GM23338 (cell line): ENCODE measurements around the gene STYK1. TPM values are rescaled to one million over a fixed set of nuclear protein-coding genes. Genes with fewer than 3 reads are reported as not detected.

ENCODE experiments used
- ATAC-seq: fragments of 200-7000 bp; cut with Tn5 transposase; 3 replicates; pipeline ENCODE4 v1.9.1; 2020
- DNase-seq: peaks from one replicate; pipeline ENCODE4 v3.0.0-alpha.2; 2015; ENCODE audit warnings: low spot score
- H2AFZ ChIP-seq: fragments of 200-600 bp; sonication (generic); 2 replicates; pipeline ENCODE4 v1.8.0; 2016; ENCODE audit warnings: antibody characterized with exemption, mild to moderate bottlenecking, moderate library complexity
- H3F3A ChIP-seq: fragments of 200-600 bp; sonication (generic); replicated peaks from 2 replicates; pipeline ENCODE4 v1.8.0; 2017; ENCODE audit warnings: antibody characterized with exemption, mixed run types, low read depth
- H3K27ac ChIP-seq: fragments of 200-600 bp; sonication (generic); 2 replicates; pipeline ENCODE4 v1.6.1; 2016; ENCODE audit warnings: low read depth
- H3K27me3 ChIP-seq: fragments of 200-600 bp; sonication (generic); 2 replicates; pipeline ENCODE4 v1.8.0; 2016; ENCODE audit warnings: mild to moderate bottlenecking, mixed run types, moderate library complexity; ENCODE audit not compliant: insufficient read depth
- H3K36me3 ChIP-seq: fragments of 200-600 bp; sonication (generic); 2 replicates; pipeline ENCODE4 v1.8.0; 2016; ENCODE audit warnings: mild to moderate bottlenecking; ENCODE audit not compliant: insufficient read depth
- H3K4me1 ChIP-seq: fragments of 200-600 bp; sonication (generic); 2 replicates; pipeline ENCODE4 v1.8.0; 2016; ENCODE audit warnings: mild to moderate bottlenecking, moderate library complexity; ENCODE audit not compliant: insufficient read depth
- H3K4me2 ChIP-seq: fragments of 200-600 bp; sonication (generic); 2 replicates; pipeline ENCODE4 v1.7.1; 2017; ENCODE audit warnings: mixed run types
- H3K4me3 ChIP-seq: fragments of 200-600 bp; sonication (generic); 2 replicates; pipeline ENCODE4 v1.6.1; 2016; ENCODE audit warnings: mixed run types
- H3K79me2 ChIP-seq: fragments of 200-600 bp; sonication (generic); replicated peaks from 2 replicates; pipeline ENCODE4 v1.8.0; 2017; ENCODE audit warnings: mild to moderate bottlenecking; ENCODE audit not compliant: insufficient read depth
- H3K9me2 ChIP-seq: fragments of 200-600 bp; sonication (generic); 2 replicates; pipeline ENCODE4 v1.8.0; 2017; ENCODE audit not compliant: insufficient read depth
- H4K20me1 ChIP-seq: fragments of 200-600 bp; sonication (generic); replicated peaks from 2 replicates; pipeline ENCODE4 v1.8.0; 2017; ENCODE audit warnings: mild to moderate bottlenecking; ENCODE audit not compliant: insufficient read depth
- H3K27ac Mint-ChIP-seq: 2 replicates; pipeline ENCODE4 v1.8.0; 2020; ENCODE audit warnings: inconsistent platforms, mild to moderate bottlenecking, moderate library complexity, mixed read lengths
- H3K27me3 Mint-ChIP-seq: 3 replicates; pipeline ENCODE4 v1.8.0; 2022; ENCODE audit warnings: low read depth, mild to moderate bottlenecking, moderate library complexity, mixed read lengths, inconsistent platforms; ENCODE audit not compliant: insufficient read depth, poor library complexity
- H3K36me3 Mint-ChIP-seq: 3 replicates; pipeline ENCODE4 v1.8.0; 2021; ENCODE audit warnings: low read depth, mild to moderate bottlenecking, inconsistent platforms, moderate library complexity, mixed read lengths
- H3K4me1 Mint-ChIP-seq: 3 replicates; pipeline ENCODE4 v1.8.0; 2020; ENCODE audit warnings: mild to moderate bottlenecking, inconsistent platforms, mixed read lengths
- H3K4me3 Mint-ChIP-seq: 3 replicates; pipeline ENCODE4 v1.8.0; 2021; ENCODE audit warnings: moderate library complexity, mild to moderate bottlenecking, inconsistent platforms, mixed read lengths
- H3K9me3 Mint-ChIP-seq: 3 replicates; pipeline ENCODE4 v1.8.0; 2020; ENCODE audit warnings: moderate library complexity, mild to moderate bottlenecking, inconsistent platforms, mixed read lengths
- CREB1 ChIP-seq: fragments of 250-450 bp; sonication (Bioruptor Pico); IDR thresholded peaks from 2 replicates; pipeline ENCODE4 v1.5.0; 2020; ENCODE audit warnings: low read depth, mild to moderate bottlenecking, moderate library complexity
- EZH2 ChIP-seq: fragments of 200-600 bp; sonication (generic); IDR thresholded peaks from one replicate; pipeline ENCODE4 v1.8.0; 2017; ENCODE audit warnings: antibody characterized with exemption, mild to moderate bottlenecking, low read depth; ENCODE audit not compliant: unreplicated experiment
- EZH2phosphoT487 ChIP-seq: fragments of 200-600 bp; sonication (generic); IDR thresholded peaks from one replicate; pipeline ENCODE4 v1.8.1; 2018; ENCODE audit warnings: antibody characterized with exemption; ENCODE audit not compliant: unreplicated experiment
- JUNB ChIP-seq: IDR thresholded peaks from one replicate; pipeline ENCODE4 v1.6.1; 2016; ENCODE audit warnings: antibody characterized with exemption; ENCODE audit not compliant: unreplicated experiment
- NANOG ChIP-seq: IDR thresholded peaks from 2 replicates; pipeline ENCODE4 v1.6.1; 2016; ENCODE audit warnings: antibody characterized with exemption, borderline replicate concordance
- POLR2AphosphoS5 ChIP-seq: IDR thresholded peaks from 2 replicates; pipeline ENCODE4 v1.6.1; 2016; ENCODE audit warnings: antibody characterized with exemption, low read depth
- STAT1 ChIP-seq: IDR thresholded peaks from one replicate; pipeline ENCODE4 v1.6.1; 2016; ENCODE audit warnings: antibody characterized with exemption; ENCODE audit not compliant: unreplicated experiment
- ZNF114 ChIP-seq: fragments of 250-450 bp; sonication (Bioruptor Pico); IDR thresholded peaks from 2 replicates; pipeline ENCODE4 v1.5.0; 2020; ENCODE audit warnings: mild to moderate bottlenecking, moderate library complexity
- ZNF331 ChIP-seq: fragments of 250-450 bp; sonication (Bioruptor Pico); IDR thresholded peaks from 2 replicates; pipeline ENCODE4 v1.5.0; 2020; ENCODE audit warnings: low read depth, mild to moderate bottlenecking, moderate library complexity
- polyA plus RNA-seq: library from polyadenylated mRNA; unstranded; fragments of >200 nt; fragmentation: Nextera tagmentation; extraction: Ambion mirVana; gene quantifications from 2 replicates; pipeline ENCODE4 v1.2.1, GENCODE V29; 2016
- total RNA-seq: library from RNA; depleted of rRNA; stranded (reverse); fragments of >200 nt; shearing (Covaris generic); gene quantifications from 2 replicates; pipeline ENCODE4 v1.2.3, GENCODE V29; 2014
- TF ChIP-seq, protein P1 (sequence below), 2 experiments: fragments of 200-600 bp in 1 of 2; sonication (generic) in 1 of 2; conservative IDR thresholded peaks; 2 replicates each; pipeline versions ENCODE4 v1.5.1 to v1.6.1; 2016 to 2017; ENCODE audit warnings: antibody characterized with exemption in 2 of 2, low read depth in 2 of 2, mild to moderate bottlenecking in 2 of 2, moderate library complexity in 1 of 2
- TF ChIP-seq, protein P2 (sequence below): fragments of 250-450 bp; sonication (Bioruptor Pico); IDR thresholded peaks from 2 replicates; pipeline ENCODE4 v1.5.0; 2020; ENCODE audit warnings: mild to moderate bottlenecking, moderate library complexity
- TF ChIP-seq, protein P3 (sequence below): IDR thresholded peaks from 2 replicates; pipeline ENCODE4 v1.6.1; 2016; ENCODE audit warnings: antibody characterized with exemption
- TF ChIP-seq, protein P4 (sequence below): IDR thresholded peaks from one replicate; pipeline ENCODE4 v1.6.1; 2018; ENCODE audit warnings: antibody characterized with exemption; ENCODE audit not compliant: unreplicated experiment

Gene STYK1
- total and polyA plus RNA-seq, 2 experiments from 2014 or later = 1.2 to 1.8 TPM

DNA sequence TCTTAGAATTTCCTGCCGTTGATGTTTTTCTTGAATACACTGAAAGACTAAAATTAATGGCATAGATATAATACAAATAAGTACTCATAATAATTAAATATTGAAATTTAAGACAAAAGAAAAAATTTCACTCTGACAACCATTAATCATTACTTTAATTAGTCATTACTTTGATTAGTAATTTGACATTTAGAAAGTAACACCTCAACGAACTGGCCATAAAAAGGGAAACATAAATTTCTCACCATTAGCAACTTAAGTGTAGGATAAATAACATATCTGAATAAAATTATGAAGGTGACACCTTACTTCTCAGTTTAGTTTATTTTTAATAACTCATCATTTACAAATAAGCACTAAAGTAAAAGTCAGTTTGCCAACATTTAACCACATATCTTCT is 78.0 kb downstream of the STYK1 start:
- Mint-ChIP-seq H3K4me3 (no peak overlapping the region), H3K27me3 (peaks cover 2% of the 10 kb centered on the region), H3K4me1 (no peaks in the 10 kb centered on the region), H3K9me3 (no peaks in the 10 kb centered on the region), H3K27ac (no peak overlapping the region), H3K36me3 (0 out of 3 replicates have a peak, but pooled peaks cover 3% of the 10 kb centered on the region)
- H3K79me2 ChIP-seq = no peaks in the 10 kb centered on the region
- no peaks in the 10 kb centered on the region for H3K9me2 ChIP-seq
- H3K36me3 ChIP-seq = peaks cover 4% of the 10 kb centered on the region; the same call in 1 of the 2 replicates
- no peak for TF ChIP-seq CREB1 (CRISPR knock-in tag)
- TF ChIP-seq, protein P1, sequence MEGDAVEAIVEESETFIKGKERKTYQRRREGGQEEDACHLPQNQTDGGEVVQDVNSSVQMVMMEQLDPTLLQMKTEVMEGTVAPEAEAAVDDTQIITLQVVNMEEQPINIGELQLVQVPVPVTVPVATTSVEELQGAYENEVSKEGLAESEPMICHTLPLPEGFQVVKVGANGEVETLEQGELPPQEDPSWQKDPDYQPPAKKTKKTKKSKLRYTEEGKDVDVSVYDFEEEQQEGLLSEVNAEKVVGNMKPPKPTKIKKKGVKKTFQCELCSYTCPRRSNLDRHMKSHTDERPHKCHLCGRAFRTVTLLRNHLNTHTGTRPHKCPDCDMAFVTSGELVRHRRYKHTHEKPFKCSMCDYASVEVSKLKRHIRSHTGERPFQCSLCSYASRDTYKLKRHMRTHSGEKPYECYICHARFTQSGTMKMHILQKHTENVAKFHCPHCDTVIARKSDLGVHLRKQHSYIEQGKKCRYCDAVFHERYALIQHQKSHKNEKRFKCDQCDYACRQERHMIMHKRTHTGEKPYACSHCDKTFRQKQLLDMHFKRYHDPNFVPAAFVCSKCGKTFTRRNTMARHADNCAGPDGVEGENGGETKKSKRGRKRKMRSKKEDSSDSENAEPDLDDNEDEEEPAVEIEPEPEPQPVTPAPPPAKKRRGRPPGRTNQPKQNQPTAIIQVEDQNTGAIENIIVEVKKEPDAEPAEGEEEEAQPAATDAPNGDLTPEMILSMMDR (conservative IDR thresholded peaks at IDR 0.05; ENCODE audit: low read depth in 2 of 2) = no peak
- no peak for TF ChIP-seq EZH2phosphoT487
- TF ChIP-seq, protein P2, sequence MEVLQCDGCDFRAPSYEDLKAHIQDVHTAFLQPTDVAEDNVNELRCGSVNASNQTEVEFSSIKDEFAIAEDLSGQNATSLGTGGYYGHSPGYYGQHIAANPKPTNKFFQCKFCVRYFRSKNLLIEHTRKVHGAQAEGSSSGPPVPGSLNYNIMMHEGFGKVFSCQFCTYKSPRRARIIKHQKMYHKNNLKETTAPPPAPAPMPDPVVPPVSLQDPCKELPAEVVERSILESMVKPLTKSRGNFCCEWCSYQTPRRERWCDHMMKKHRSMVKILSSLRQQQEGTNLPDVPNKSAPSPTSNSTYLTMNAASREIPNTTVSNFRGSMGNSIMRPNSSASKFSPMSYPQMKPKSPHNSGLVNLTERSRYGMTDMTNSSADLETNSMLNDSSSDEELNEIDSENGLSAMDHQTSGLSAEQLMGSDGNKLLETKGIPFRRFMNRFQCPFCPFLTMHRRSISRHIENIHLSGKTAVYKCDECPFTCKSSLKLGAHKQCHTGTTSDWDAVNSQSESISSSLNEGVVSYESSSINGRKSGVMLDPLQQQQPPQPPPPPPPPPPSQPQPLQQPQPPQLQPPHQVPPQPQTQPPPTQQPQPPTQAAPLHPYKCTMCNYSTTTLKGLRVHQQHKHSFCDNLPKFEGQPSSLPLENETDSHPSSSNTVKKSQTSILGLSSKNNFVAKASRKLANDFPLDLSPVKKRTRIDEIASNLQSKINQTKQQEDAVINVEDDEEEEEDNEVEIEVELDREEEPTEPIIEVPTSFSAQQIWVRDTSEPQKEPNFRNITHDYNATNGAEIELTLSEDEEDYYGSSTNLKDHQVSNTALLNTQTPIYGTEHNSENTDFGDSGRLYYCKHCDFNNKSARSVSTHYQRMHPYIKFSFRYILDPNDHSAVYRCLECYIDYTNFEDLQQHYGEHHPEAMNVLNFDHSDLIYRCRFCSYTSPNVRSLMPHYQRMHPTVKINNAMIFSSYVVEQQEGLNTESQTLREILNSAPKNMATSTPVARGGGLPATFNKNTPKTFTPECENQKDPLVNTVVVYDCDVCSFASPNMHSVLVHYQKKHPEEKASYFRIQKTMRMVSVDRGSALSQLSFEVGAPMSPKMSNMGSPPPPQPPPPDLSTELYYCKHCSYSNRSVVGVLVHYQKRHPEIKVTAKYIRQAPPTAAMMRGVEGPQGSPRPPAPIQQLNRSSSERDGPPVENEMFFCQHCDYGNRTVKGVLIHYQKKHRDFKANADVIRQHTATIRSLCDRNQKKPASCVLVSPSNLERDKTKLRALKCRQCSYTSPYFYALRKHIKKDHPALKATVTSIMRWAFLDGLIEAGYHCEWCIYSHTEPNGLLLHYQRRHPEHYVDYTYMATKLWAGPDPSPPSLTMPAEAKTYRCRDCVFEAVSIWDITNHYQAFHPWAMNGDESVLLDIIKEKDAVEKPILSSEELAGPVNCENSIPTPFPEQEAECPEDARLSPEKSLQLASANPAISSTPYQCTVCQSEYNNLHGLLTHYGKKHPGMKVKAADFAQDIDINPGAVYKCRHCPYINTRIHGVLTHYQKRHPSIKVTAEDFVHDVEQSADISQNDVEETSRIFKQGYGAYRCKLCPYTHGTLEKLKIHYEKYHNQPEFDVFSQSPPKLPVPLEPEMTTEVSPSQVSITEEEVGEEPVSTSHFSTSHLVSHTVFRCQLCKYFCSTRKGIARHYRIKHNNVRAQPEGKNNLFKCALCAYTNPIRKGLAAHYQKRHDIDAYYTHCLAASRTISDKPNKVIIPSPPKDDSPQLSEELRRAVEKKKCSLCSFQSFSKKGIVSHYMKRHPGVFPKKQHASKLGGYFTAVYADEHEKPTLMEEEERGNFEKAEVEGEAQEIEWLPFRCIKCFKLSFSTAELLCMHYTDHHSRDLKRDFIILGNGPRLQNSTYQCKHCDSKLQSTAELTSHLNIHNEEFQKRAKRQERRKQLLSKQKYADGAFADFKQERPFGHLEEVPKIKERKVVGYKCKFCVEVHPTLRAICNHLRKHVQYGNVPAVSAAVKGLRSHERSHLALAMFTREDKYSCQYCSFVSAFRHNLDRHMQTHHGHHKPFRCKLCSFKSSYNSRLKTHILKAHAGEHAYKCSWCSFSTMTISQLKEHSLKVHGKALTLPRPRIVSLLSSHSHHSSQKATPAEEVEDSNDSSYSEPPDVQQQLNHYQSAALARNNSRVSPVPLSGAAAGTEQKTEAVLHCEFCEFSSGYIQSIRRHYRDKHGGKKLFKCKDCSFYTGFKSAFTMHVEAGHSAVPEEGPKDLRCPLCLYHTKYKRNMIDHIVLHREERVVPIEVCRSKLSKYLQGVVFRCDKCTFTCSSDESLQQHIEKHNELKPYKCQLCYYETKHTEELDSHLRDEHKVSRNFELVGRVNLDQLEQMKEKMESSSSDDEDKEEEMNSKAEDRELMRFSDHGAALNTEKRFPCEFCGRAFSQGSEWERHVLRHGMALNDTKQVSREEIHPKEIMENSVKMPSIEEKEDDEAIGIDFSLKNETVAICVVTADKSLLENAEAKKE = no peak
- no peak for TF ChIP-seq JUNB
- no peak for TF ChIP-seq NANOG
- no peak for TF ChIP-seq EZH2
- no peak for TF ChIP-seq STAT1
- TF ChIP-seq ZNF331 (CRISPR knock-in tag) = no peak
- TF ChIP-seq, protein P3, sequence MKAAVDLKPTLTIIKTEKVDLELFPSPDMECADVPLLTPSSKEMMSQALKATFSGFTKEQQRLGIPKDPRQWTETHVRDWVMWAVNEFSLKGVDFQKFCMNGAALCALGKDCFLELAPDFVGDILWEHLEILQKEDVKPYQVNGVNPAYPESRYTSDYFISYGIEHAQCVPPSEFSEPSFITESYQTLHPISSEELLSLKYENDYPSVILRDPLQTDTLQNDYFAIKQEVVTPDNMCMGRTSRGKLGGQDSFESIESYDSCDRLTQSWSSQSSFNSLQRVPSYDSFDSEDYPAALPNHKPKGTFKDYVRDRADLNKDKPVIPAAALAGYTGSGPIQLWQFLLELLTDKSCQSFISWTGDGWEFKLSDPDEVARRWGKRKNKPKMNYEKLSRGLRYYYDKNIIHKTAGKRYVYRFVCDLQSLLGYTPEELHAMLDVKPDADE = no peak
- no peak for TF ChIP-seq POLR2AphosphoS5
- TF ChIP-seq, protein P4, sequence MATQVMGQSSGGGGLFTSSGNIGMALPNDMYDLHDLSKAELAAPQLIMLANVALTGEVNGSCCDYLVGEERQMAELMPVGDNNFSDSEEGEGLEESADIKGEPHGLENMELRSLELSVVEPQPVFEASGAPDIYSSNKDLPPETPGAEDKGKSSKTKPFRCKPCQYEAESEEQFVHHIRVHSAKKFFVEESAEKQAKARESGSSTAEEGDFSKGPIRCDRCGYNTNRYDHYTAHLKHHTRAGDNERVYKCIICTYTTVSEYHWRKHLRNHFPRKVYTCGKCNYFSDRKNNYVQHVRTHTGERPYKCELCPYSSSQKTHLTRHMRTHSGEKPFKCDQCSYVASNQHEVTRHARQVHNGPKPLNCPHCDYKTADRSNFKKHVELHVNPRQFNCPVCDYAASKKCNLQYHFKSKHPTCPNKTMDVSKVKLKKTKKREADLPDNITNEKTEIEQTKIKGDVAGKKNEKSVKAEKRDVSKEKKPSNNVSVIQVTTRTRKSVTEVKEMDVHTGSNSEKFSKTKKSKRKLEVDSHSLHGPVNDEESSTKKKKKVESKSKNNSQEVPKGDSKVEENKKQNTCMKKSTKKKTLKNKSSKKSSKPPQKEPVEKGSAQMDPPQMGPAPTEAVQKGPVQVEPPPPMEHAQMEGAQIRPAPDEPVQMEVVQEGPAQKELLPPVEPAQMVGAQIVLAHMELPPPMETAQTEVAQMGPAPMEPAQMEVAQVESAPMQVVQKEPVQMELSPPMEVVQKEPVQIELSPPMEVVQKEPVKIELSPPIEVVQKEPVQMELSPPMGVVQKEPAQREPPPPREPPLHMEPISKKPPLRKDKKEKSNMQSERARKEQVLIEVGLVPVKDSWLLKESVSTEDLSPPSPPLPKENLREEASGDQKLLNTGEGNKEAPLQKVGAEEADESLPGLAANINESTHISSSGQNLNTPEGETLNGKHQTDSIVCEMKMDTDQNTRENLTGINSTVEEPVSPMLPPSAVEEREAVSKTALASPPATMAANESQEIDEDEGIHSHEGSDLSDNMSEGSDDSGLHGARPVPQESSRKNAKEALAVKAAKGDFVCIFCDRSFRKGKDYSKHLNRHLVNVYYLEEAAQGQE = no peak
- TF ChIP-seq ZNF114 (CRISPR knock-in tag) = no peak
- H4K20me1 ChIP-seq = no peaks in the 10 kb centered on the region
- no peak for DNase-seq
- no peak overlapping the region for H3K4me3 ChIP-seq
- H3K27ac ChIP-seq = no peak overlapping the region
- no peaks in the 10 kb centered on the region for H3F3A ChIP-seq
- no peak overlapping the region for H3K4me2 ChIP-seq
- no peaks in the 10 kb centered on the region for H3K27me3 ChIP-seq
- no peaks in the 10 kb centered on the region for H3K4me1 ChIP-seq
- H2AFZ ChIP-seq = no peak overlapping the region
- no peak for ATAC-seq
